ENCODE results near the gene PRXL2A.

Gene PRXL2A

GRCh38 chr10:80429521-80429973, 21.2 kb downstream of the PRXL2A start:
- Histone ChIP-seq H3K4me3 (ENCODE audit: low read depth, low read length) (no peak overlapping the region), H3K27me3 (ENCODE audit: control insufficient read depth, insufficient read depth, low read length) (no peaks in the 10 kb centered on the region), H3K9me3 (ENCODE audit: control insufficient read depth, insufficient read depth, low read length) (no peaks in the 10 kb centered on the region), H3K9ac (ENCODE audit: low read depth, low read length) (no peak overlapping the region), H3K4me1 (ENCODE audit: control insufficient read depth, insufficient read depth, low read length) (peaks cover 5% of the 10 kb centered on the region), H3K36me3 (ENCODE audit: control insufficient read depth, insufficient read depth, low read length) (peaks cover 13% of the 10 kb centered on the region)

GRCh38 chr10:80433134-80433533, 24.8 kb downstream of the PRXL2A start:
- no peaks in the 10 kb centered on the region for H3K9me3 ChIP-seq (ENCODE audit: control insufficient read depth, insufficient read depth, low read length)
- H3K4me3 ChIP-seq (ENCODE audit: low read depth, low read length): no peak overlapping the region
- H3K27me3 ChIP-seq (ENCODE audit: control insufficient read depth, insufficient read depth, low read length): no peaks in the 10 kb centered on the region
- peaks cover 4% of the 10 kb centered on the region for H3K36me3 ChIP-seq (ENCODE audit: control insufficient read depth, insufficient read depth, low read length)
- H3K9ac ChIP-seq (ENCODE audit: low read depth, low read length): no peak overlapping the region
- peaks cover 5% of the 10 kb centered on the region for H3K4me1 ChIP-seq (ENCODE audit: control insufficient read depth, insufficient read depth, low read length)

GRCh38 chr10:80436446-80437098, 28.2 kb downstream of the PRXL2A start:
- peaks cover 3% of the 10 kb centered on the region for H3K36me3 ChIP-seq (ENCODE audit: control insufficient read depth, insufficient read depth, low read length)
- H3K27me3 ChIP-seq (ENCODE audit: control insufficient read depth, insufficient read depth, low read length): no peaks in the 10 kb centered on the region
- no peak overlapping the region for H3K4me3 ChIP-seq (ENCODE audit: low read depth, low read length)
- H3K4me1 ChIP-seq (ENCODE audit: control insufficient read depth, insufficient read depth, low read length): peaks cover 5% of the 10 kb centered on the region
- no peaks in the 10 kb centered on the region for H3K9me3 ChIP-seq (ENCODE audit: control insufficient read depth, insufficient read depth, low read length)
- no peak overlapping the region for H3K9ac ChIP-seq (ENCODE audit: low read depth, low read length)

- no peaks in the 10 kb centered on the region for H3K27me3 ChIP-seq (ENCODE audit: control insufficient read depth, insufficient read depth, low read length)
- H3K36me3 ChIP-seq (ENCODE audit: control insufficient read depth, insufficient read depth, low read length): no peaks in the 10 kb centered on the region
- H3K4me3 ChIP-seq (ENCODE audit: low read depth, low read length): no peak overlapping the region
These were observed 28.9 kb downstream of the PRXL2A start for GRCh38 chr10:80437227-80437626.

GRCh38 chr10:80441831-80442230, 33.5 kb downstream of the PRXL2A start:
- Histone ChIP-seq H3K27me3 (ENCODE audit: control insufficient read depth, insufficient read depth, low read length) (peaks cover 2% of the 10 kb centered on the region), H3K9me3 (ENCODE audit: control insufficient read depth, insufficient read depth, low read length) (no peaks in the 10 kb centered on the region), H3K36me3 (ENCODE audit: control insufficient read depth, insufficient read depth, low read length) (no peaks in the 10 kb centered on the region), H3K4me1 (ENCODE audit: control insufficient read depth, insufficient read depth, low read length) (no peaks in the 10 kb centered on the region), H3K4me3 (ENCODE audit: low read depth, low read length) (no peak overlapping the region), H3K9ac (ENCODE audit: low read depth, low read length) (no peak overlapping the region)

More at GRCh38 chr10:80437227-80437626, 28.9 kb downstream of the PRXL2A start:
- Histone ChIP-seq H3K9ac (ENCODE audit: low read depth, low read length) (no peak overlapping the region), H3K4me1 (ENCODE audit: control insufficient read depth, insufficient read depth, low read length) (peaks cover 5% of the 10 kb centered on the region), H3K9me3 (ENCODE audit: control insufficient read depth, insufficient read depth, low read length) (no peaks in the 10 kb centered on the region)

GRCh38 chr10:80442879-80443278, 34.5 kb downstream of the PRXL2A start:
- Histone ChIP-seq H3K4me3 (ENCODE audit: low read depth, low read length) (no peak overlapping the region), H3K27me3 (ENCODE audit: control insufficient read depth, insufficient read depth, low read length) (peaks cover 2% of the 10 kb centered on the region), H3K9me3 (ENCODE audit: control insufficient read depth, insufficient read depth, low read length) (no peaks in the 10 kb centered on the region), H3K4me1 (ENCODE audit: control insufficient read depth, insufficient read depth, low read length) (no peaks in the 10 kb centered on the region), H3K9ac (ENCODE audit: low read depth, low read length) (no peak overlapping the region), H3K36me3 (ENCODE audit: control insufficient read depth, insufficient read depth, low read length) (no peaks in the 10 kb centered on the region)

- peaks cover 2% of the 10 kb centered on the region for H3K27me3 ChIP-seq (ENCODE audit: control insufficient read depth, insufficient read depth, low read length)
- H3K9me3 ChIP-seq (ENCODE audit: control insufficient read depth, insufficient read depth, low read length): no peaks in the 10 kb centered on the region
- H3K4me1 ChIP-seq (ENCODE audit: control insufficient read depth, insufficient read depth, low read length): no peaks in the 10 kb centered on the region
- H3K4me3 ChIP-seq (ENCODE audit: low read depth, low read length): no peak overlapping the region
- H3K9ac ChIP-seq (ENCODE audit: low read depth, low read length): no peak overlapping the region
- H3K36me3 ChIP-seq (ENCODE audit: control insufficient read depth, insufficient read depth, low read length): no peaks in the 10 kb centered on the region
These were observed 35.2 kb downstream of the PRXL2A start for GRCh38 chr10:80443531-80443974.

- Histone ChIP-seq H3K36me3 (ENCODE audit: control insufficient read depth, insufficient read depth, low read length) (no peaks in the 10 kb centered on the region), H3K27me3 (ENCODE audit: control insufficient read depth, insufficient read depth, low read length) (peaks cover 2% of the 10 kb centered on the region), H3K9me3 (ENCODE audit: control insufficient read depth, insufficient read depth, low read length) (no peaks in the 10 kb centered on the region), H3K4me3 (ENCODE audit: low read depth, low read length) (no peak overlapping the region), H3K4me1 (ENCODE audit: control insufficient read depth, insufficient read depth, low read length) (no peaks in the 10 kb centered on the region), H3K9ac (ENCODE audit: low read depth, low read length) (no peak overlapping the region)
These were observed 35.8 kb downstream of the PRXL2A start for GRCh38 chr10:80444124-80444523.

GRCh38 chr10:80444646-80445319, 36.4 kb downstream of the PRXL2A start:
- no peak overlapping the region for H3K9ac ChIP-seq (ENCODE audit: low read depth, low read length)
- H3K27me3 ChIP-seq (ENCODE audit: control insufficient read depth, insufficient read depth, low read length): peaks cover 2% of the 10 kb centered on the region
- no peak overlapping the region for H3K4me3 ChIP-seq (ENCODE audit: low read depth, low read length)
- no peaks in the 10 kb centered on the region for H3K36me3 ChIP-seq (ENCODE audit: control insufficient read depth, insufficient read depth, low read length)
- H3K4me1 ChIP-seq (ENCODE audit: control insufficient read depth, insufficient read depth, low read length): no peaks in the 10 kb centered on the region
- no peaks in the 10 kb centered on the region for H3K9me3 ChIP-seq (ENCODE audit: control insufficient read depth, insufficient read depth, low read length)

- H3K36me3 ChIP-seq (ENCODE audit: control insufficient read depth, insufficient read depth, low read length): no peaks in the 10 kb centered on the region
- H3K9ac ChIP-seq (ENCODE audit: low read depth, low read length): no peak overlapping the region
- no peaks in the 10 kb centered on the region for H3K4me1 ChIP-seq (ENCODE audit: control insufficient read depth, insufficient read depth, low read length)
- H3K9me3 ChIP-seq (ENCODE audit: control insufficient read depth, insufficient read depth, low read length): no peaks in the 10 kb centered on the region
- H3K4me3 ChIP-seq (ENCODE audit: low read depth, low read length): no peak overlapping the region
- H3K27me3 ChIP-seq (ENCODE audit: control insufficient read depth, insufficient read depth, low read length): peaks cover 14% of the 10 kb centered on the region
These were observed 39.3 kb downstream of the PRXL2A start for GRCh38 chr10:80447436-80448190.

- Histone ChIP-seq H3K9me3 (ENCODE audit: control insufficient read depth, insufficient read depth, low read length) (no peaks in the 10 kb centered on the region), H3K9ac (ENCODE audit: low read depth, low read length) (no peak overlapping the region), H3K4me1 (ENCODE audit: control insufficient read depth, insufficient read depth, low read length) (no peaks in the 10 kb centered on the region), H3K27me3 (ENCODE audit: control insufficient read depth, insufficient read depth, low read length) (peaks cover 14% of the 10 kb centered on the region), H3K36me3 (ENCODE audit: control insufficient read depth, insufficient read depth, low read length) (no peaks in the 10 kb centered on the region), H3K4me3 (ENCODE audit: low read depth, low read length) (no peak overlapping the region)
These were observed 40.0 kb downstream of the PRXL2A start for GRCh38 chr10:80448209-80448942.
